GM21381 (cell line): Measurements from ENCODE around the gene UROC1.

Experiments used
- ATAC-seq: cut with Tn5 transposase; IDR thresholded peaks from one replicate; pipeline ENCODE4 v1.9.1; 2021; ENCODE audit warnings: mild to moderate bottlenecking, moderate library complexity; ENCODE audit not compliant: unreplicated experiment

Gene UROC1

DNA sequence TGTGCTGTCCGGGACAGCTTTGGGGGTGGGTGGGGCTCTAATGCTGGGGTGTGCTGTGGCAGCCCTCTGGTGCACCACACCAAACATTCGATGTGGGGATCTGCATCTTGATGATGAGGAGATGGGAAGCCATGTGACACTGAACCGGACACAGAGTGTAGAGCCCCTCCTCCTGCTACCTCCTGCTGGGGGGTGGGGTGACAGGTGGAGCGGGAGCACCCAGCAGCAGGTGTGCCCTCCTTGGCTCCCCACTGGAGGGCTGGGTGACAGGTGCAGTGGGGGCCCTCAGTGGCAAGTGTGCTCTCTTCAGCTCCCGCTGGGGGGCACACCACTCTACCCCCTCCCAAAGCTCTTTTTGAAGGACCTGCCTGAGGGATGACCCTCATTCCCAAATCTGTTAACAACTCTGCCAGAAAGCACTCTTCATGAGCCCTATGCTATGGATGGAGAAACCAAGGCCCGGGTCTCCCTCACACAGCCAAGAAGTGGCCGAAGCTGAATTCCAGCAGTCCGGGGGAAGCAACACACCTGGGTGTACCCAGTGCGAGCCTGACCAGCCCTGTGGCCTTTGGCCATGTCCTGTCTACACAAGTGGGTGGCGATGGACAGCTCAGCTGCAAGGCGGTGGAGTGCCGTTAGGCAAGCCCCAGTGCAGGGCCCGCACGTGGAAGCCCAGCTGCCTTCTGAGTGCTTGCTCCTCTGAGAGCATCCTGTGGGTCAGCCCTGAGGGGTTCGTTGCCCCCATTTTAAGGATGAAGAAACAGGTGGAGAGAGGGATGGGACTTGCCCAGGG lies 609 bp upstream of the UROC1 start:
- no peak for ATAC-seq

GRCh38 chr3:126516936-126517290 lies 660 bp downstream of the UROC1 start:
- no peak for ATAC-seq

GRCh38 chr3:126516152-126516935 lies 1.2 kb downstream of the UROC1 start:
- no peak for ATAC-seq

DNA sequence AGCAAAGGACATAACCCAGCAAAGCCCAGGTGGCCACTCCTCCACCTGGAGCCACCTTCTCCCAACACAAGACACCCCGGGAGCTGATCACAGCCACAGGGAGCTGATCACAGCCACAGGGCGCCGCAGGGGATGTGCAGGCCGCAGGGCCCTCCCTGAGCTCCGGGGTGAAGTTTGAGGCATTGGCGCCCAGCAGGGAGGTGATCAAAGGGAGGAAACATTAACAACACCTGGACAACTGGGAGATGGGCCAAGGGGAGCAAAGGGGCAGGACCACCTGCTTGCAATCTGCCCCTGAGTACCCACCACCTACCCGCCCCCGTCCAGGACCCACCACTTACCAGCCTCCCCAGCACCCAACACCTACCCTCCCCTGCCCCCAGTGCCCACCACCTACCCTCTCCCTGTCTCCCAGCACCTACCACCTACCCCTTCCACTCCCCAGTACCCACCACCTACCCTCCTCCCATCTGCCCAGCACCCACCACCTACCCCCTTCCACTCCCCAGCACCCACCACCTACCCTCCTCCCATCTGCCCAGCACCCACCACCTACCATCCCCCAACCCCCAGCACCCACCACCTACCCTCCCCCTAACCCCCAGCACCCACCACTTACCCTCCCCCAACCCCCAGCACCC lies 2.4 kb downstream of the UROC1 start:
- no peak for ATAC-seq

DNA sequence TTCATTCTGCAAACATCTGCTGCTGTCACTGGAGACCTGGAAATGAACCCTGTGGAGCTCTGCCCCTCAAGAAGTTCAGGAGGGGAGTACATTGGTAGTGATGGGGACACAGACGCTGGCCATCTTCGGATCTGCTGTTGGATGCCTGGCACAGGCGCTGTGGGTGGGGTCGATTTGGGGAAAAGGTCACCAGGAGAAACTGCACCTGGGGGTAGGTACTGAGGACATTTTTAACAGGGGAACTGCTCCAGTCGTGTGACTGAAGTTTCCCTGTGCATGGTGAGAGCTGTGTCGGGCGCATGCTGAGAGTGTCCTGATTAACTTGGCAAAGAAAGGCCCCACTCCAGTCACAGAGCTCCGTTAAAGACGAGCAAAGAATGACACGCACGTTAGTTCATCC lies 3.4 kb downstream of the UROC1 start:
- no peak for ATAC-seq

DNA sequence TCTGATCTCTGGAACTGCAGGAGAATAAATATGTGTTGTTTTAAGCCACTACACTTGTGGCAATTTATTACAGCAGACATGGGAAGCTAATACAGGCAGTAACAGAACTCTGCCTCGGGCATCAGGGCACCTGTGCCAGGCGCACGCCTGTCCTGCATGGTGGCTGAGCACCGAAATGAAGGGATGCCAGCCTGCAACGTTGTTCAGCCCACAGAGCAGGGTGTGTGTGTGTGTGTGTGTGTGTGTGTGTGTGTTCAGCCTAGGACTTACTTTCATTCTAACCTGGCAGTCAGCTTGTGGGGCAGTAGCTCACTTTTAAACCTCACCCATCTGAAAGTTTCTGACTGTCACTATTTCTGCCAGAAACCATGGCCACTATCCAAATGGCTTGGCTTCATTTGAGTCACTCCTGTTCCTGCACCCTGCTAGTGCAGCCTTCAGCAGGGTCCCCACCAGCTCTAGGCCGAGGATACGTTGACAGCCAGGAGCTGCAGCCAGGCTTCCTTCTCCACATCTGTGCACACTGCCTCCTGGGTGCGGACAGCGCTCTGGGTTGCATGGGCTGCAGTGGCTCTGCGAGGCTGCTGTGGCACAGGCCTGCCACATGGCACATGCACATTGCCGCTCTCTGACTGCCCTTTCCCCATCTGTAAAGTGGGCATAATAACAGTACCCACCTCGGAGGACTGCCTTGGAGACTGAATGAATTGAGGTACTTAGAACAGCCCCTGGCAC lies 4.5 kb downstream of the UROC1 start:
- no peak for ATAC-seq

GRCh38 chr3:126512026-126512425 lies 5.5 kb downstream of the UROC1 start:
- no peak for ATAC-seq

DNA sequence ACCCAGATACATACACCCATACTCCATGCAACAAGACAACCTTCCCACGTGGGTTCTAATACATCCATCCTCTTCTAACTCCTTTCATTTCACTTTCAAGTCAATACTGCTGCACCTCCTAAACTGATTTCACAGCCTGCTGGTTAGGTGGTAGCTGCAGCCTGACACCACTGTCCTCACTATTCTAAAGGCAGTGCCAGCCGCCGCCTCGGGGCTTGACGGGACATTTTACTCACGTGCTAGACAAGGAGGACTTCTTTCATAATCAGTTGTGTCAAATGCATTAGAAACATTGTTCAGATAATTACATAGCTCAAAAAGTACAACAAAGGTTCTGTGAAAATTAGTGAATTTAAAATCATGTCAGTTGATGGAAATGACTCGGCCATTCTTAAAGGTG lies 6.3 kb downstream of the UROC1 start:
- no peak for ATAC-seq

- ATAC-seq = no peak
Observed at GRCh38 chr3:126510308-126510910, 7.2 kb downstream of the UROC1 start.

DNA sequence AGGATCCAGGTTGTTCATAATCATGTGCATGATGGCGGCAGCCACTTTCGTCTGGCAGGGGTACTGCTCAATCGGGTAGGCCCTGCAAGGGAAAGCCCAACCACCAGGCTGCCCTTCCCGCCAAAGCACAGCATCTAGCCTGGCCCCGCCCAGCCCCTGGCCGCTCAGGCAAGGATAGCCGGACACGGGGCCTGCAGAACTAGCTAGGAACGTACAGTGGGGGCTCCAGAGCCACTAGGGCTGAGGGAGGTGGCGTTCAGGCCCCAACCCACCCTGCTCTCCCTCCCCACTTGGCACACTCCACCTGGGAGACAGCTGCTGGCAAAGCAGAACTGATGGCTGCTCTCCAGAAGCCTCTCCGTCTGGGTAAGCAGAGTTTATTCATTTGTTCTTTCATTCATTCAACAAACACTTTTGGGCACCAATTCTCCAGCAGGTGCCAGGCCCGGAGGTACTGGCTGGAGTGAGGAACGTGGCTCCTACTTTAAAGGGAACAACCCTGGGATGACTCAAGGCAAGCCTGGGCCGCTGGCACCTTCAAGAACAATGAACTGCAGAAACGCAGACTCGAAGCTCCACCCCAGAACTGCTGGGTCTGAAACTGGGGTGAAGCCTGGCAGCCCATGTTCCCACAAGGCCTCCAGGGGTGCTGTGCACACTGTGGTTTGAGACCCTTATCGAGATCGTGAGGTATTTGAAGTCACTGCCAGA lies 7.8 kb downstream of the UROC1 start:
- ATAC-seq = no peak

DNA sequence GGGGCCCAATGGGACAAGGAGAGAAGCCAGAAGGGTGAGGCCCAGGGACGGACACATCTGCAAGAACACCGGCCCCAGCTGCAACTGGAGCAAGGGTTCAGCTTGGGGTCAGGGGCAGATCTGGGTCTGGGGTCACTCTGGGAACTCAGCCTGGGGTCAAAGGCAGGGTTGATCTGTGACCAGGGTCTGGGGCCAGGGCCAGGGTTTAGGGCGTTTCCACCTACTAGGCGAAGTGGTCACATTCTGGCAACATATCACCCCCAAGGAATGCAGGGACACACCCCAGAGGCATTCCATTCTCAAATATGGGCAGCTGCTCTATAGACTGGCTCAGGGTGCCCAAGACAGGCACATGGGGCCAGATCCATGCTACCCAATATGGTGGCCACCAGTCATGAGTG lies 9.0 kb downstream of the UROC1 start:
- ATAC-seq = no peak

GRCh38 chr3:126507886-126508285 lies 9.7 kb downstream of the UROC1 start:
- no peak for ATAC-seq

DNA sequence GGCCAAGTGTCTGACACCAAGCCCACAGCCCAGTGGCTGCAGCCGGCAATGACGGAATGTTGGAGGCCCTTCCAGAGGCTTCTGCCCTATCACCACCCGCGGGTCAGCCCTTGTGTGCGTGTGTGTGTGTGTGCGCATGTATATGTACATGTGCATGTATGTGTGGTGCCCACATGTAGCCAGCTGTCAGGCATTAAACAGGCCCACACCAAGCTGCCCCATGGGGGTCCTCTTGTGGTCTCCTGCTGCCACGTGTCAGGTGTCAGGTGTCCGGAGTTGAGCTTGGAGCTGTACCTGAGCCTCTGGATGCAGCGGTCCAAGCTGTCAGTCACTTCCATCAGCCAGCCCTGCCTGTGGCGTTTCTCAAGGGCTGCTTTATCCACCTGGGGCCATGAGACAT lies 13.9 kb downstream of the UROC1 start:
- ATAC-seq = no peak

- no peak for ATAC-seq
Observed at GRCh38 chr3:126502656-126503055, 14.9 kb downstream of the UROC1 start.

GRCh38 chr3:126501736-126502135 lies 15.8 kb downstream of the UROC1 start:
- ATAC-seq = no peak

DNA sequence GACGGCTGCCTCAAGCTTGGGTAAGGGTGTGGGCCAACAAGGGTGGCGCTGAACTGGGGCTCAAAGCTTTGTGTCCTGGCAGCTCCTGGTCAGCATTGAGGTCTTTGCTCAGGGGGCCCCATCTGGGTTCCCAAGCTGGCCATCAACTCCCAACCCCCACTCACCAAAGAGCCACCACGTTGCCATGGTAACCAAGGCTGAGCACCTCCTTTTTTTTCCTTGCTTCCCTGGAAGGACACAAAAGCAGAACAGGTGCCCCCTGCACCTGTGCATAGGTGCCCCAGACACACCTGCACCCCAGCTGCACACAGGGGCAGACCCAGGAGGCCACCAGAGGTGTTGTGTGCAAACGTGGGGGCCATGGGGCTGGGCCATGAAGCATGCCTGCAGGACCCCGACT lies 16.5 kb downstream of the UROC1 start:
- no peak for ATAC-seq

- no peak for ATAC-seq
Observed at GRCh38 chr3:126500016-126500415, 17.6 kb downstream of the UROC1 start.

DNA sequence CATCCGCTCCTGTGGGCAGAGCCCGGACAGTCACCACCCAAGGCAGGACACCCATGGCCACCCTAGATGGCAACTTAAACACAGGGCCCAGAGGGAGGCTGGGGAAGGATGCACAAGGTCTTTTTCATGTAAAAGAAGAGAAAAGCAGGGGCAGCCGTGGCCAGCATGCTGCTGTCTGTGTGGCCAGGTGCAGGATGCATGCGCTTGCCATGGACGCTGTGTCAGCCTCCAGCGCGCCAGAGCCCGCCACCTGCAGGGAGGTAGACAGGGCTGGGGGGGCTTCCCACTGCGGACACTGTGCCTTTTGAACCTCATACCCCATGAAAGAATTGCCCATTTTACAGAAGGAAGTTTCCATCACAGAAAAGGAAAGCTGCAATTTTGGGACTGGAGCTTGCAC lies 18.2 kb downstream of the UROC1 start:
- no peak for ATAC-seq

DNA sequence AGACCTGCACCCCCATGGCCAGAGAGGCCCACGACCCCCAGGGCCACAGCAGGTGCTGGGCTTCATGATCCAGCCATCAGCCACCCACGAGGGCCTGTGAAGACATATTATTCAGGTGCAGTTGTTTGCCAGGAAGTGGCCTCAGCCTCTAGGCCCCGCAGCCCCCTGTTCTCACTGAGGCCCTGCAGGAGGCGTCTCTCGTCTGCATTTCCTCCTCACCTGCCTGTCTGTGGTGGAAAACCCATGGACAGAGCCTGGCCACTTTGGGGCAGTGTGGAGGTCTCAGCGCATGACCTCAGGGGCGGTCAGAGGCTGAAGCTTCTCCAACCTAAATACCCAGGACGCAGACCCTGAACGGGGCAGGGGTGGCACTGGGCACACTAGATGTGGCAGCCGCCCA lies 18.6 kb downstream of the UROC1 start:
- no peak for ATAC-seq

GRCh38 chr3:126498461-126498860 lies 19.1 kb downstream of the UROC1 start:
- no peak for ATAC-seq
